ENCODE measurements around the gene TP53I13.
"Not testable (repeated sequence)": the region's sequence is repeated elsewhere in the genome, so short reads cannot be mapped to it uniquely, and the experiment has no call there.

The TP53I13 gene

GRCh38 chr17:29568331-29569244 lies at the start of gene TP53I13:
TP53I13 (plus strand) TSS chr17:29568701; CDS start chr17:29568759, 58 bp downstream.
- DNase-seq (ENCODE audit: insufficient read length, low spot score), result peak; percentile 93
- FAIRE-seq, result peak; percentile 90

- DNase-seq (ENCODE audit: insufficient read length, low spot score) (no peak), FAIRE-seq (no peak)
Observed at GRCh38 chr17:29524692-29525091, 43.8 kb upstream of the TP53I13 start.

- FAIRE-seq, result no peak
- DNase-seq (ENCODE audit: insufficient read length, low spot score), result no peak
Observed at GRCh38 chr17:29526322-29526721, 42.2 kb upstream of the TP53I13 start.

- no peak for DNase-seq (ENCODE audit: insufficient read length, low spot score)
- FAIRE-seq, result no peak
Observed at GRCh38 chr17:29533976-29534375, 34.5 kb upstream of the TP53I13 start.

GRCh38 chr17:29544066-29544465 lies 24.4 kb upstream of the TP53I13 start:
- no peak for FAIRE-seq

GRCh38 chr17:29546085-29546484 lies 22.4 kb upstream of the TP53I13 start:
- no peak for FAIRE-seq
- DNase-seq (ENCODE audit: insufficient read length, low spot score), result no peak

More at GRCh38 chr17:29544066-29544465, 24.4 kb upstream of the TP53I13 start:
- no peak for DNase-seq (ENCODE audit: insufficient read length, low spot score)

GRCh38 chr17:29546830-29547229 lies 21.7 kb upstream of the TP53I13 start:
- FAIRE-seq, result no peak

GRCh38 chr17:29549177-29549923 lies 19.2 kb upstream of the TP53I13 start:
- FAIRE-seq, result peak; percentile 78

More at GRCh38 chr17:29546830-29547229, 21.7 kb upstream of the TP53I13 start:
- no peak for DNase-seq (ENCODE audit: insufficient read length, low spot score)

GRCh38 chr17:29555840-29556239 lies 12.7 kb upstream of the TP53I13 start:
- DNase-seq (ENCODE audit: insufficient read length, low spot score) (no peak), FAIRE-seq (no peak)

More at GRCh38 chr17:29549177-29549923, 19.2 kb upstream of the TP53I13 start:
- DNase-seq (ENCODE audit: insufficient read length, low spot score), result no peak

- FAIRE-seq (no peak), DNase-seq (ENCODE audit: insufficient read length, low spot score) (no peak)
Observed at GRCh38 chr17:29557085-29557738, 11.3 kb upstream of the TP53I13 start.

GRCh38 chr17:29557739-29558116 lies 10.8 kb upstream of the TP53I13 start:
- no peak for FAIRE-seq

GRCh38 chr17:29558139-29558538 lies 10.4 kb upstream of the TP53I13 start:
- FAIRE-seq; DNase-seq (ENCODE audit: insufficient read length, low spot score): not testable (repeated sequence)

More at GRCh38 chr17:29557739-29558116, 10.8 kb upstream of the TP53I13 start:
- DNase-seq (ENCODE audit: insufficient read length, low spot score), result no peak

GRCh38 chr17:29559640-29560039 lies 8.9 kb upstream of the TP53I13 start:
- DNase-seq (ENCODE audit: insufficient read length, low spot score), result no peak
- no peak for FAIRE-seq

GRCh38 chr17:29560316-29560715 lies 8.2 kb upstream of the TP53I13 start:
- no peak for DNase-seq (ENCODE audit: insufficient read length, low spot score)
- FAIRE-seq, result no peak

GRCh38 chr17:29561554-29562517 lies 6.7 kb upstream of the TP53I13 start:
- FAIRE-seq (no peak), DNase-seq (ENCODE audit: insufficient read length, low spot score) (no peak)

- DNase-seq (ENCODE audit: insufficient read length, low spot score), result no peak
- FAIRE-seq, result no peak
Observed at GRCh38 chr17:29562615-29563014, 5.9 kb upstream of the TP53I13 start.

- FAIRE-seq, result no peak
- no peak for DNase-seq (ENCODE audit: insufficient read length, low spot score)
Observed at GRCh38 chr17:29563816-29564215, 4.7 kb upstream of the TP53I13 start.

- peak; percentile 31 for DNase-seq (ENCODE audit: insufficient read length, low spot score)
Observed at GRCh38 chr17:29565643-29566472, 2.6 kb upstream of the TP53I13 start.

More at GRCh38 chr17:29565643-29566472, 2.6 kb upstream of the TP53I13 start:
- no peak for FAIRE-seq

All from HTR-8/SVneo (cell line).